H7 (cell line): ENCODE results near the gene PRAMEF33. TPM values are rescaled to one million over a fixed set of nuclear protein-coding genes. Genes with fewer than 3 reads are reported as not detected.
"Not testable (repeated sequence)": the region's sequence is repeated elsewhere in the genome, so short reads cannot be mapped to it uniquely, and the experiment has no call there.

Source experiments
- DNase-seq: peaks from one replicate; pipeline ENCODE4 v3.0.0; 2012
- H3K27me3 ChIP-seq: 2 replicates; pipeline ENCODE4 v1.6.0; 2011; ENCODE audit warnings: mild to moderate bottlenecking, low read length; ENCODE audit not compliant: control insufficient read depth, insufficient read depth
- H3K36me3 ChIP-seq: replicated peaks from 2 replicates; pipeline ENCODE4 v1.5.1; 2011; ENCODE audit warnings: low read length; ENCODE audit not compliant: control insufficient read depth, insufficient read depth
- H3K4me3 ChIP-seq: 2 replicates; pipeline ENCODE4 v1.5.1; 2011; ENCODE audit warnings: low read depth, mild to moderate bottlenecking, control low read depth, low read length, moderate library complexity; ENCODE audit not compliant: insufficient read depth
- total RNA-seq: library from RNA; depleted of rRNA; stranded (reverse); fragments of >200 nt; shearing (Covaris generic); gene quantifications from 2 replicates; pipeline ENCODE4 v1.2.3, GENCODE V29; 2014; rRNA removed

The PRAMEF33 gene, protein sequence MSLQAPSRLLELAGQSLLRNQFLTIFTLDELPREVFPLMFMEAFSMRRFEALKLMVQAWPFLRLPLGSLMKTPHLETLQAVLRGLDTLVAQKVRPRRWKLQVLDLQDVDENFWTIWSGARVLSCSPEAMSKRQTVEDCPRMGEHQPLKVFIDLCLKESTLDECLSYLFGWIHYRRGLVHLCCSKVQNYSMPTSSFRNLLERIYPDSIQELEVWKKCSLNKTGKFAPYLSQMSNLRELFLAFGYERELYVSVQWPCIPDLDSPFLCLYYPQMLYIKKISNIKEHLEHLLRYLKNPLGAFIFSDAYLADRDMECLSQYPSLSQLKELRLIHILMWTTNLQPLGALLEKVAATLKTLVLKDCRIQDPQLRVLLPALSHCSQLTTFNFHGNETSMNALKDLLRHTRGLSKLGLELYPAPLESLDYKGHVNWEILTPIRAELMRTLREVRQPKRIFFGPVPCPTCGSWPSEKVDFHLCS
- total RNA-seq = not detected in 2 replicates

GRCh38 chr1:13303239-13303638, at the start of gene PRAMEF33:
Gene PRAMEF33, plus strand, starts transcription at chr1:13303539. Its CDS starts 2,416 bp downstream, at chr1:13305955.
- H3K27me3 ChIP-seq, H3K36me3 ChIP-seq, DNase-seq, H3K4me3 ChIP-seq: not testable (repeated sequence)

DNA sequence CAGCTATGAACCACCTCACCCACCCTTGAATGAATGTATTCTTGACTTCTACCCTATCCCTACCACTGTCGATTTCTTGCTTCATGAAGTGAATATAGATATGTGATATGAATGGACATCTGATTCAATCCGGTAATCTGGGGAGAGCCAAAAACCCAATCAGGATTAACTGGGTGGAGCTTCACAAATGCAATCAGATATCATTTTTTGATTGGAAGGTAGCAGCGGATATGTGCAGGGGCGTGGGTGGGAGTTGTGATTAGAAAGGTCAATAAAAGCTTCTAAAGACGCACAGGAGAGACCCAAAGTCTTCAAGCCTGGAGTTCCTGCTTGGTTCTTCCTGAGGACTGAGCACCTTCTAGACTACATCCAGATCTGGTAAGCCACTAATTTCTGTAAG, 49.4 kb upstream of the PRAMEF33 start, which contains the start of gene PRAMEF5:
Gene PRAMEF5 (plus strand): TSS at position 301 of the 400 bp plus-strand sequence. CDS start 5,071 bp downstream, outside the sequence.
- not testable (repeated sequence) for H3K4me3 ChIP-seq, H3K27me3 ChIP-seq, DNase-seq, H3K36me3 ChIP-seq

- H3K4me3 ChIP-seq, DNase-seq, H3K36me3 ChIP-seq, H3K27me3 ChIP-seq: not testable (repeated sequence)
Measured at GRCh38 chr1:13265124-13265523, 38.2 kb upstream of the PRAMEF33 start.

- H3K27me3 ChIP-seq, H3K36me3 ChIP-seq, DNase-seq, H3K4me3 ChIP-seq: not testable (repeated sequence)
Measured at GRCh38 chr1:13277016-13277415, 26.3 kb upstream of the PRAMEF33 start.

- not testable (repeated sequence) for H3K4me3 ChIP-seq, H3K36me3 ChIP-seq, DNase-seq, H3K27me3 ChIP-seq
Measured at GRCh38 chr1:13279617-13280016, 23.7 kb upstream of the PRAMEF33 start.

DNA sequence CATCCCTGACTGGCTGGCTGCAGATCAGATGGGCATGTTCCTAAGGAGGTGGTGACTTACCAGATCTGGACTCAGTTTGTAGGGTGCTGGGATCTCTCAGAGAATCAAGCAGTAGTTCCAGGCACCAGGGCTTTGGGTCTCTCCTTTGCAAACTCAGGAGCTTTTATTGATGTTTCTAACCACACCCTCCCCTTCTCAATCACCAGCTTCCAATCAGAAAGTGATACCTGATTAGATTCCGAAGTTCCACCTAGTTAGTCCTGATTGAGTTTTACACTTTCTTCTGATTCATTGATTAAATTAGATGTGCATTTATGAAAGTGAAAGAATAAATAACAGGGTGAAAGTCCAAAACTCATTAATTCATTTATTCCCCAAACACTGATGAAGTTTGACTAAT, 18.3 kb upstream of the PRAMEF33 start, which contains the start of gene PRAMEF8:
Gene PRAMEF8 (minus strand): TSS at position 101 of the 400 bp plus-strand sequence. CDS start 1,046 bp downstream, outside the sequence.
- H3K36me3 ChIP-seq, DNase-seq, H3K27me3 ChIP-seq, H3K4me3 ChIP-seq: not testable (repeated sequence)

- not testable (repeated sequence) for DNase-seq, H3K4me3 ChIP-seq, H3K36me3 ChIP-seq, H3K27me3 ChIP-seq
Measured at GRCh38 chr1:13289030-13289429, 14.3 kb upstream of the PRAMEF33 start.

GRCh38 chr1:13297216-13297931, 6.0 kb upstream of the PRAMEF33 start:
- H3K4me3 ChIP-seq, DNase-seq, H3K27me3 ChIP-seq, H3K36me3 ChIP-seq: not testable (repeated sequence)

GRCh38 chr1:13298699-13299098, 4.6 kb upstream of the PRAMEF33 start:
- H3K36me3 ChIP-seq, DNase-seq, H3K4me3 ChIP-seq, H3K27me3 ChIP-seq: not testable (repeated sequence)

DNA sequence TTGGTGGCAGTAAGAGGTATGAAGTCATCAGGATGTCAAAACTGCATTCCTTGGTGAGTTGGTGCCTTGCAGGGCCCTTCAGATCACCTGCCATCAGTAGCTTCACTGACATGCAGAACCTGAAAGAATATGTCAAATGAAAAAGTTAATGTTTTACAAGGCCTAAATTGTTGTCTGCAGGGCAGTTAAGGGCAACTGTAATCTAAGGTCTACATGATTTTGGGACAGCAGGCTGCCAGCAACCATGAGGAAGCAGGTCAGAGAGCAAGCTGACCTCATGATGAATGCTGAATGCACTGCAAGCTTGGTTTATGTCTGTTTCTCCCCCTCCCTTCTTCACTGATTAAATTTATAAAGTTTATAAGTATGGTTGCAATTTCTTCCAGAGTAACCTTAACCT, 1.1 kb upstream of the PRAMEF33 start:
- H3K36me3 ChIP-seq, H3K27me3 ChIP-seq: not testable (repeated sequence)

GRCh38 chr1:13315281-13315680, 11.9 kb downstream of the PRAMEF33 start, which contains the start of gene PRAMEF15:
Gene PRAMEF15, plus strand, starts transcription at chr1:13315581. Its CDS starts 2,827 bp downstream, at chr1:13318408.
- not testable (repeated sequence) for DNase-seq, H3K4me3 ChIP-seq, H3K27me3 ChIP-seq

More for the DNA sequence above, 1.1 kb upstream of the PRAMEF33 start:
- not testable (repeated sequence) for DNase-seq, H3K4me3 ChIP-seq

DNA sequence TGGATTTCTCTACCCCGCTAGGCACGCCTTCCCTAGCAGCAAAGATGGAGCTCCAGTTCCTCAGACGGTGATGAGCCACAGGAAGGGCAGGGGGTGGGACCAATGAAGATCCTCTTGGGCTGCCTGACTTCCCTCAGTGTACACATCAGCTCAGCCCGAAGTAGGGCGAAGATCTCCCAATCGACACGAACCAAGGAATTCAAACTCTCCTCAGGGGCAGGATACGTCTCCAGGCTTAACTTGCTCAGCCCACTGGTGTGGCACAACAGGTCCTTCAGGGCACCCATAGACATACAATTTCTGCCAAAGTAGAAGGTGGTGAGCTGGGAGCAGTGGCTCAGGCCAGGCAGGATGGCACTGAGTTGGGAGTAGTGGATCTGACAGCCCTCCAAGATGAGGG, 39.2 kb downstream of the PRAMEF33 start:
- not testable (repeated sequence) for DNase-seq

More at GRCh38 chr1:13315281-13315680, 11.9 kb downstream of the PRAMEF33 start, which contains the start of gene PRAMEF15:
- not testable (repeated sequence) for H3K36me3 ChIP-seq

DNA sequence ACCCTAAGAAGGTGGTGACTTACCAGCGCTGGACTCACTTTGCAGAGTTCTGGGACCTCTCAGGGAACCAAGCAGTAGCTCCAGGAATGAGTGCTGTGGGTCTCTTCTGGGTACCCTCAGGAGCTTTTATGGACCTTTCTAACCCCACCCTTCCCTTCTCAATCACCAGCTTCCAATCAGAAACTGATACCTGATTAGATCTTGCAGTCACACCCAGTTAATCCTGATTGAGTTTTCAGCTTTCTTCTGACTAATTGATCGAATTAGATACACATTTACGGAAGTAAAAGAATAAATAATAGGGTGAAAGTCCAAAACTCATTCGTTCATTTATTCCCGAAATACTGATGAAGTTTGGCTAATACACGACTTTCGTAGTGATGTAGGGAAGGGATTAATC, 43.7 kb downstream of the PRAMEF33 start, which contains the start of gene PRAMEF14:
Gene PRAMEF14 (minus strand): TSS at position 101 of the 400 bp plus-strand sequence. CDS start 1,820 bp downstream, outside the sequence.
- not testable (repeated sequence) for H3K27me3 ChIP-seq, H3K36me3 ChIP-seq, H3K4me3 ChIP-seq, DNase-seq

More for the DNA sequence above, 39.2 kb downstream of the PRAMEF33 start:
- not testable (repeated sequence) for H3K36me3 ChIP-seq, H3K27me3 ChIP-seq, H3K4me3 ChIP-seq

DNA sequence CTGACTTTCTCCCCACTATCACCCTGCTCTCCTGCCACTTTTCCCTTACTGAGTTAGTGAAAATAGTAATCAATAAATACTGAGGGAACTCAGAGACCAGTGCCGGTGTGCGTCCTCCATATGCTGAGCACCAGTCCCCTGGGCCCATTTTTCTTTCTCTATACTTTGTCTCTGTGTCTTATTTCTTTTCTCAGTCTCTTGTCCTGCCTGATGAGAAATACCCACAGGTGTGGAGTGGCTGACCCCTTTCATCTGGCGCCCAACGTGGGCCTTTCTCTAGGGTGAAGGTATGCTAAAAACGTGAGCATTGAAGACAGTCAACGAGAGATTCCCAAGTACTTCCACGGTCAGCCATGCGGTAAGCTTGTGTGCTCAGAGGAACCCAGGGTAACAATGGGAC, 50.1 kb downstream of the PRAMEF33 start:
- not testable (repeated sequence) for H3K36me3 ChIP-seq, H3K27me3 ChIP-seq, DNase-seq, H3K4me3 ChIP-seq
